ENCODE results near the gene WDFY1.

Gene WDFY1, protein sequence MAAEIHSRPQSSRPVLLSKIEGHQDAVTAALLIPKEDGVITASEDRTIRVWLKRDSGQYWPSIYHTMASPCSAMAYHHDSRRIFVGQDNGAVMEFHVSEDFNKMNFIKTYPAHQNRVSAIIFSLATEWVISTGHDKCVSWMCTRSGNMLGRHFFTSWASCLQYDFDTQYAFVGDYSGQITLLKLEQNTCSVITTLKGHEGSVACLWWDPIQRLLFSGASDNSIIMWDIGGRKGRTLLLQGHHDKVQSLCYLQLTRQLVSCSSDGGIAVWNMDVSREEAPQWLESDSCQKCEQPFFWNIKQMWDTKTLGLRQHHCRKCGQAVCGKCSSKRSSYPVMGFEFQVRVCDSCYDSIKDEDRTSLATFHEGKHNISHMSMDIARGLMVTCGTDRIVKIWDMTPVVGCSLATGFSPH

DNA sequence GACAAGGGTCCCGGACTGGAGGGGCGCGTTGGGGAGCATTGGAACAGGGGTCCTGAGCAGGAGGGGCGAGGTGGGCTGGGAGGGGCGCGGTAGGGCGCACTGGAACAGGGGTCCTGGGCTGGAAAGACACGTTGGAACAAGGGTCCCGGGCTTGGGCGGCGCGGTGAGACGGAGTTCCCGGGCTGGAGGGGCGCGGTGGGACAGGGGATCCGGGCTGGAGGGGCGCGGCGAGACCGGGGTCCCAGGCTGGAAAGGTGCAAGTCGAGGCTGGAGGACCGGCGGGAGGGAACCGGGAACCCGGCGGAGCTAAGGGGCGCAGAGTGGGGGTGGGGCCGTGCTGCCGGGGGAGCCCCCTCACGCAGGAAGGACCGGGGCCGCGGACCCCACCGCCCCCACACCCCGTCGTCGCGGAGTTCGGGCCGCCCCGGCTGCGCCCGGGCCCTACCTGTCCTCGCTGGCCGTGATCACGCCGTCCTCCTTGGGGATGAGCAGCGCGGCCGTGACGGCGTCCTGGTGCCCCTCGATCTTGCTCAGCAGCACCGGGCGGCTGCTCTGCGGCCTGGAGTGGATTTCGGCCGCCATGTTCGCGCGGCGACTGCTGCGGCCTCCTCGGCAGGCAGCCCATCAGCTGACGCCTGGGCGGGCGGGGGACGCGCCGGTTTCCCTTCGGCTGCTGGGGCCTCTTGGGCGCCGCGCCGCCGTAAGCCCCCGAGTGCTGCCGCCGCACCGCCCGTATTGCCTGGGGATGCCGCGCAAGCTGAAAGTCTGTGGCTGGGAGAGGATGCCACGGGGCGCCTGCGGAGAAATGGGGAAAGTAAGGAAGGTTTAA lies at the start of gene WDFY1:
WDFY1 (minus strand) TSS at position 633 of the 829 bp plus-strand sequence; CDS start at position 582, 51 bp downstream.
- Histone ChIP-seq H3K36me3 (ENCODE audit: insufficient read depth, low read length) (no peaks in the 10 kb centered on the region; the same call in 1 of the 2 replicates), H3K4me2 (ENCODE audit: insufficient read depth, low read length) (peak within 1 kb of the TSS; percentile 92), H3K79me2 (ENCODE audit: insufficient read depth, low read length) (peaks cover 27% of the 10 kb centered on the region), H3K9ac (ENCODE audit: low read depth, low read length) (peak within 1 kb of the TSS; percentile 89), H3K4me1 (ENCODE audit: insufficient read depth, low read length) (peaks cover 25% of the 10 kb centered on the region), H2AFZ (ENCODE audit: low read depth, low read length) (peak within 1 kb of the TSS; percentile 91), H3K27ac (ENCODE audit: low read length) (peak within 1 kb of the TSS; percentile 81), H4K20me1 (ENCODE audit: insufficient read depth, low read length) (peaks cover 6% of the 10 kb centered on the region; the same call in 1 of the 2 replicates), H3K4me3 (ENCODE audit: low read depth in 1 of 2, low read length in 2 of 2) (peak within 1 kb of the TSS; percentile 46 to 85; a peak in 3 of 4 replicates), H3K9me3 (ENCODE audit: insufficient read depth, low read length, severe bottlenecking) (no peaks in the 10 kb centered on the region), H3K27me3 (ENCODE audit: insufficient read depth, low read length, poor library complexity) (no peaks in the 10 kb centered on the region)
- peak; percentile 99 for ATAC-seq (ENCODE audit: insufficient read depth, low read depth)
- peak; percentile 83 for DNase-seq
- TF ChIP-seq, protein P1, sequence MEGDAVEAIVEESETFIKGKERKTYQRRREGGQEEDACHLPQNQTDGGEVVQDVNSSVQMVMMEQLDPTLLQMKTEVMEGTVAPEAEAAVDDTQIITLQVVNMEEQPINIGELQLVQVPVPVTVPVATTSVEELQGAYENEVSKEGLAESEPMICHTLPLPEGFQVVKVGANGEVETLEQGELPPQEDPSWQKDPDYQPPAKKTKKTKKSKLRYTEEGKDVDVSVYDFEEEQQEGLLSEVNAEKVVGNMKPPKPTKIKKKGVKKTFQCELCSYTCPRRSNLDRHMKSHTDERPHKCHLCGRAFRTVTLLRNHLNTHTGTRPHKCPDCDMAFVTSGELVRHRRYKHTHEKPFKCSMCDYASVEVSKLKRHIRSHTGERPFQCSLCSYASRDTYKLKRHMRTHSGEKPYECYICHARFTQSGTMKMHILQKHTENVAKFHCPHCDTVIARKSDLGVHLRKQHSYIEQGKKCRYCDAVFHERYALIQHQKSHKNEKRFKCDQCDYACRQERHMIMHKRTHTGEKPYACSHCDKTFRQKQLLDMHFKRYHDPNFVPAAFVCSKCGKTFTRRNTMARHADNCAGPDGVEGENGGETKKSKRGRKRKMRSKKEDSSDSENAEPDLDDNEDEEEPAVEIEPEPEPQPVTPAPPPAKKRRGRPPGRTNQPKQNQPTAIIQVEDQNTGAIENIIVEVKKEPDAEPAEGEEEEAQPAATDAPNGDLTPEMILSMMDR (IDR thresholded peaks at IDR 0.05; ENCODE audit: borderline replicate concordance, extremely low read depth, low read length, poor library complexity, severe bottlenecking), result no peak
- TF ChIP-seq EZH2 (IDR thresholded peaks at IDR 0.05; ENCODE audit: borderline replicate concordance, low read depth, low read length, severe bottlenecking), result no peak

DNA sequence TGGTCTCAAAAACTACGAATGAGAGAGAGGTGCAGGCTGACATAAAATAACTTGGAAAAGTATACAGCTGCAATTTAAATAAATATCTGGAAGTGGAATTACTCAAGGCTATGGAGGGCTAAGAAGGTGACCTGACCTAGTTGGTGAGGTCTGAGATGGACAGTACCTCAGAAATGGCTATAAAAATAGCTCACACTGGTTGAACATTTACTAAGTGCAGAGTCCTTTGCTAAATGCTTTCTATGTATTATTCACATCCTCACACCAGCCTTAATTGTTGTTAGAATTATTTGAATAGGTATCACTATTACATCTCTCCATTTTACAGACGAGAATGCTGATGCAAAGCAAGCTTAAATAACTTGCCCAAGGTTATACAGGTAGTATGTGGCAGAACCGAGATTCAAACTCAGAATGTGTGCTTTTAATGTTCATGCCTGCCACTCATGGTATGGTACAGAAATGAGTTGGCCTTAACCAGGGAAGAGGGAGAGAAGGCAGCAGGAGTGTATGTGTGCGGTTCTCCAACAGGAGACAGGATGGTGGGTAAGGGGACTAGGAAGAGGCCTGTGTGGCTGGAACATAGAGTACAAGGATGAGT lies 49.5 kb upstream of the WDFY1 start:
- no peak overlapping the region for H3K27ac ChIP-seq (ENCODE audit: low read length)
- no peaks in the 10 kb centered on the region for H3K9me3 ChIP-seq (ENCODE audit: insufficient read depth, low read length, severe bottlenecking)
- no peak overlapping the region for H3K9ac ChIP-seq (ENCODE audit: low read depth, low read length)
- DNase-seq, result no peak
- no peaks in the 10 kb centered on the region for H4K20me1 ChIP-seq (ENCODE audit: insufficient read depth, low read length)
- no peak overlapping the region for H3K4me3 ChIP-seq (ENCODE audit: low read depth in 1 of 2, low read length in 2 of 2)
- H3K4me1 ChIP-seq (ENCODE audit: insufficient read depth, low read length), result peaks cover 6% of the 10 kb centered on the region; the same call in 1 of the 2 replicates
- no peak for ATAC-seq (ENCODE audit: insufficient read depth, low read depth)
- no peaks in the 10 kb centered on the region for H3K27me3 ChIP-seq (ENCODE audit: insufficient read depth, low read length, poor library complexity)
- H3K79me2 ChIP-seq (ENCODE audit: insufficient read depth, low read length), result no peaks in the 10 kb centered on the region
- H2AFZ ChIP-seq (ENCODE audit: low read depth, low read length), result peak overlapping the region; percentile 1; the same call in 1 of the 2 replicates
- TF ChIP-seq, protein P1 (IDR thresholded peaks at IDR 0.05; ENCODE audit: borderline replicate concordance, extremely low read depth, low read length, poor library complexity, severe bottlenecking), result no peak
- no peak for TF ChIP-seq EZH2 (IDR thresholded peaks at IDR 0.05; ENCODE audit: borderline replicate concordance, low read depth, low read length, severe bottlenecking)
- no peak overlapping the region for H3K4me2 ChIP-seq (ENCODE audit: insufficient read depth, low read length)
- H3K36me3 ChIP-seq (ENCODE audit: insufficient read depth, low read length), result no peaks in the 10 kb centered on the region

DNA sequence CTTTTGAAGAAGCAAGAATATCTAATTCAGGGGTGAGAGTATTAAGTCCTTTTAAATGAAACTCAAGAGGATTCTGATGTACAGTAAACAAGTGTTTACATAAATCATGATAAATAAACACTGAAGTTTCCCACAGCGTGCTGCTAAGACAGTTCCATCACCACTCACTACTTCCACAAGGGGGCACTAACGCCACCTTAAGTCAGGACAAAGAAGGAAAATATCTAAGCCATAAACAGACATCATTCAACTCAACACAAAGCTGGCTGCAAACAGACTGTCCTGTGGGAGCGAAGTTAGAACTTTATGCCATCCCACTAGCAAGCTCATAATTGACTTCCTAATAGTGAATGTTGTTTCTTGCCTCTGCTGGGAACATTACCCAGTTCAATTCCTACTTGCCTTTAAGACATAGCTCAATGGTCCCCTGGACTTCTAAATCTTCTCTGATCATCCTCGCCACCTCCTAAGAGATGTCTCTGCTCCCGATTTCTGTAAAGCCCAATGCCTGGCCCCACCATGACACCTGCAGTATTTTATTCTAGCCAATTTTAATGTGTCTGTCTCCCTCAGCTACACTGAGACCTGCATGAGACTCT lies 48.6 kb upstream of the WDFY1 start:
- ATAC-seq (ENCODE audit: insufficient read depth, low read depth), result peak; percentile 85
- Histone ChIP-seq H3K36me3 (ENCODE audit: insufficient read depth, low read length) (no peaks in the 10 kb centered on the region), H3K27me3 (ENCODE audit: insufficient read depth, low read length, poor library complexity) (no peaks in the 10 kb centered on the region), H2AFZ (ENCODE audit: low read depth, low read length) (no peak overlapping the region), H3K4me3 (ENCODE audit: low read depth in 1 of 2, low read length in 2 of 2) (no peak overlapping the region), H3K4me1 (ENCODE audit: insufficient read depth, low read length) (peaks cover 6% of the 10 kb centered on the region; the same call in 1 of the 2 replicates), H3K9me3 (ENCODE audit: insufficient read depth, low read length, severe bottlenecking) (no peaks in the 10 kb centered on the region), H3K79me2 (ENCODE audit: insufficient read depth, low read length) (no peaks in the 10 kb centered on the region), H3K4me2 (ENCODE audit: insufficient read depth, low read length) (no peak overlapping the region), H3K9ac (ENCODE audit: low read depth, low read length) (no peak overlapping the region), H3K27ac (ENCODE audit: low read length) (no peak overlapping the region), H4K20me1 (ENCODE audit: insufficient read depth, low read length) (no peaks in the 10 kb centered on the region)
- TF ChIP-seq, protein P1 (IDR thresholded peaks at IDR 0.05; ENCODE audit: borderline replicate concordance, extremely low read depth, low read length, poor library complexity, severe bottlenecking), result peak; percentile 85
- TF ChIP-seq EZH2 (IDR thresholded peaks at IDR 0.05; ENCODE audit: borderline replicate concordance, low read depth, low read length, severe bottlenecking), result no peak
- DNase-seq, result peak; percentile 54
